ENCODE measurements around the gene DRD4. TPM values are rescaled to one million over a fixed set of nuclear protein-coding genes. Genes with fewer than 3 reads are reported as not detected.

Gene DRD4
- total and polyA plus RNA-seq, 2 of the 8 experiments (the other 6 are each of a cell fraction or from before 2014, with no cell fraction given), result 3.4 to 4.9 TPM

DNA sequence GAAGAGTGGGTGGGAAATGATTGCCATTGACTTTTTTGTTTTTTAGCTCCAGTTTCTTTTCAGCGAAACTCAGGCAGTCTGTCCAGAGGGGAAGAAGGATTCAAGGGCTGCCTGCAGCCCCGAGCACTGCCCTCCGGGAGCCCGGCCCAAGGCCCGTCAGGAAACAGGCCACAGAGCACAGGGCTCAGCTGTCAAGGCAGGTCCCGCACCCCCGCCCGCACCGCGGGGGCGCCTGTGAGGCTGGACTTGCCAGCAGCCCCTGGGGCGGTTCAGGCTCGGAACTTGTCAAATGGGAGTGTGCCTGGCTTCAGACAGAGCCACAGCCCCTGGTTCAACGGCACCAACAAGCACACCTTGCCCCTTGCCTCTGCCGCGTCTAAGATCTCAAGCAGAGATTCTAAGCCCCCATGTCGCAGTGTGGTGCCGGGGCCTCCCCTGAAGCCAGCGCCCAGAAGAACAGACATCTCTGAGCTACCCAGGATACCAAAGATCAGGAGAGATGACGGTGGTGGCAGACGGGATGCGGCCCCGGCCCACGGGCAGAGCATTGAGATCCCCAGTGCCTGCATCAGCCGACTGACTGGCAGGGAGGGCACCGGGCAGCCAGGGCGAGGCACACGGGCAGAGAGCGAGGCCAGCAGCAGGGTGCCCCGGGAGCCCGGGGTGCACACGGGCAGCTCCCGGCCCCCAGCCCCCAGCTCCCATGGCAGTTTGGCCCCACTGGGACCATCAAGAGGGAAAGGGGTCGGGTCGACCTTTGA is 29.9 kb upstream of the DRD4 start:
- no peak overlapping the region for H4K91ac ChIP-seq (replicated peaks; ENCODE audit: insufficient read length, low read length)
- no peak overlapping the region for H3K27ac ChIP-seq (ENCODE audit: low read depth, low read length)
- no peak overlapping the region for H3K4ac ChIP-seq (replicated peaks; ENCODE audit: insufficient read length, low read depth, low read length)
- H3K56ac ChIP-seq (replicated peaks; ENCODE audit: insufficient read length, low read depth, low read length), result no peak overlapping the region
- peaks cover 11 to 22% of the 10 kb centered on the region in 2 experiments for H4K20me1 ChIP-seq (replicated peaks in 1 of 2; ENCODE audit: control insufficient read depth in 1 of 2, insufficient read depth in 2 of 2, low read length in 2 of 2)
- ChIA-PET CTCF (ENCODE audit: partially characterized antibody) (interaction anchor here (0.5 to 1.7 kb wide), 7 partner anchors 9 to 234 kb away, joined by 3 to 5 read pairs (median 4); partner anchors contain the start of gene IRF7), POLR2A (ENCODE audit: partially characterized antibody) (interaction anchor here (1.0 to 1.7 kb wide), 4 partner anchors 18 to 32 kb away, joined by 3 to 5 read pairs (median 4); no protein-coding TSS in a partner anchor)
- DNase-seq (ENCODE audit: low read depth in 1 of 2, low spot score in 2 of 2), result no peak
- no peak overlapping the region for H4K8ac ChIP-seq (ENCODE audit: extremely low read depth, insufficient read depth, low read length)
- no peak overlapping the region for H2BK12ac ChIP-seq (ENCODE audit: low read depth, low read length)
- H2AK5ac ChIP-seq (ENCODE audit: low read depth, low read length), result no peak overlapping the region
- H4K5ac ChIP-seq (ENCODE audit: insufficient read length, low read depth, low read length), result no peak overlapping the region
- no peak overlapping the region for H3K14ac ChIP-seq (ENCODE audit: insufficient read length)
- WGBS, 2 experiments (ENCODE audit: extremely low coverage in 1 of 2, insufficient coverage in 1 of 2, insufficient read length in 1 of 2, insufficient replicate concordance in 2 of 2, low coverage in 1 of 2, low lambda C conversion rate in 2 of 2, missing lambda C conversion rate in 1 of 2), result 95% methylated on average over 34 of the region's 35 CpGs; no CpG with 5 or more reads in 1 of the 2 experiments
- no peaks in the 10 kb centered on the region for H3K9me3 ChIP-seq (ENCODE audit: insufficient read depth in 2 of 2, low read depth in 1 of 2, low read length in 1 of 2)
- no peak overlapping the region for H3K18ac ChIP-seq (ENCODE audit: extremely low read depth, low read length)
- H3K23me2 ChIP-seq (ENCODE audit: low read depth, low read length), result no peaks in the 10 kb centered on the region
- peaks cover 7% of the 10 kb centered on the region; the same call in 1 of the 2 replicates for H3K79me1 ChIP-seq (ENCODE audit: low read depth, low read length)
- H3K36me3 ChIP-seq (ENCODE audit: control insufficient read depth in 2 of 4, insufficient read depth in 4 of 4, low read length in 3 of 4), result peaks cover 31 to 84% (median 66%) of the 10 kb centered on the region in 4 experiments
- no peak overlapping the region for H3K4me2 ChIP-seq (ENCODE audit: insufficient read depth in 1 of 2, low read depth in 2 of 2, low read length in 2 of 2)
- TF ChIP-seq SIN3A (conservative IDR thresholded peaks at IDR 0.05 in 1 of 2, IDR thresholded peaks at IDR 0.05 in 1 of 2; ENCODE audit: low read depth in 1 of 2, low read length in 2 of 2), result no peak
- TF ChIP-seq SRF (IDR thresholded peaks at IDR 0.05; ENCODE audit: low read depth, low read length), result no peak
- no peak for TF ChIP-seq HDAC6 (IDR thresholded peaks at IDR 0.05; ENCODE audit: low read depth, low read length)
- TF ChIP-seq CBX5 (IDR thresholded peaks at IDR 0.05; ENCODE audit: low read depth, low read length), result no peak
- TF ChIP-seq, protein P1, sequence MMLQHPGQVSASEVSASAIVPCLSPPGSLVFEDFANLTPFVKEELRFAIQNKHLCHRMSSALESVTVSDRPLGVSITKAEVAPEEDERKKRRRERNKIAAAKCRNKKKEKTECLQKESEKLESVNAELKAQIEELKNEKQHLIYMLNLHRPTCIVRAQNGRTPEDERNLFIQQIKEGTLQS (IDR thresholded peaks at IDR 0.05; ENCODE audit: insufficient read depth, low read depth, low read length), result no peak
- no peak for TF ChIP-seq RNF2 (IDR thresholded peaks at IDR 0.05; ENCODE audit: borderline replicate concordance, low read depth, low read length, missing control alignments, poor library complexity, severe bottlenecking)
- TF ChIP-seq JUN (IDR thresholded peaks at IDR 0.05; ENCODE audit: low read depth, low read length), result no peak
- FAIRE-seq, result no peak
- no peak overlapping the region for H2BK20ac ChIP-seq (ENCODE audit: low read length)
- no peaks in the 10 kb centered on the region for H3K27me3 ChIP-seq (replicated peaks in 1 of 4; ENCODE audit: control insufficient read depth in 3 of 4, extremely low read depth in 1 of 4, insufficient read depth in 3 of 4, low read length in 3 of 4)
- no peak overlapping the region for H2AFZ ChIP-seq (ENCODE audit: low read length)
- H2BK15ac ChIP-seq (ENCODE audit: low read length), result no peak overlapping the region
- no peak overlapping the region; the same call in 1 of the 2 replicates for H2BK5ac ChIP-seq (ENCODE audit: low read depth, low read length)
- no peak overlapping the region for H3K9ac ChIP-seq (replicated peaks in 1 of 4; ENCODE audit: extremely low read depth in 1 of 4, low read depth in 3 of 4, low read length in 3 of 4)
- no peaks in the 10 kb centered on the region for H3K79me2 ChIP-seq (ENCODE audit: control insufficient read depth in 1 of 2, insufficient read depth in 2 of 2, low read length in 2 of 2)
- no peak overlapping the region for H3K23ac ChIP-seq (ENCODE audit: insufficient read length)
- H3K4me3 ChIP-seq (ENCODE audit: extremely low read depth in 1 of 4, insufficient read depth in 2 of 4, low read depth in 3 of 4, low read length in 4 of 4), result no peak overlapping the region
- no peaks in the 10 kb centered on the region for H3K4me1 ChIP-seq (replicated peaks in 1 of 4; ENCODE audit: control insufficient read depth in 3 of 4, insufficient read depth in 4 of 4, low read length in 3 of 4)
- no peak overlapping the region for H2BK120ac ChIP-seq (replicated peaks; ENCODE audit: low read depth, low read length)

Measured in H1 (cell line).